Coronary artery (tissue), 2 donors: ENCODE measurements around the gene CELA2A.

Experiments
- DNase-seq: peaks from one replicate; pipeline ENCODE4 v3.0.0-alpha.2; 2017; ENCODE audit warnings: low spot score
- H3K27ac ChIP-seq, 2 donors: fragments of 200-600 bp; sonication (generic); one replicate each; pipeline ENCODE4 v1.5.1; 2016 to 2019
- H3K4me3 ChIP-seq: fragments of 200-600 bp; sonication (generic); 2 replicates; pipeline ENCODE4 v1.5.1; 2016; ENCODE audit warnings: mild to moderate bottlenecking, moderate library complexity
- TF ChIP-seq, protein P1 (sequence below): fragments of 200-600 bp; sonication (generic); IDR thresholded peaks from one replicate; pipeline ENCODE4 v1.5.1; 2019; ENCODE audit warnings: antibody characterized with exemption

Gene CELA2A

DNA sequence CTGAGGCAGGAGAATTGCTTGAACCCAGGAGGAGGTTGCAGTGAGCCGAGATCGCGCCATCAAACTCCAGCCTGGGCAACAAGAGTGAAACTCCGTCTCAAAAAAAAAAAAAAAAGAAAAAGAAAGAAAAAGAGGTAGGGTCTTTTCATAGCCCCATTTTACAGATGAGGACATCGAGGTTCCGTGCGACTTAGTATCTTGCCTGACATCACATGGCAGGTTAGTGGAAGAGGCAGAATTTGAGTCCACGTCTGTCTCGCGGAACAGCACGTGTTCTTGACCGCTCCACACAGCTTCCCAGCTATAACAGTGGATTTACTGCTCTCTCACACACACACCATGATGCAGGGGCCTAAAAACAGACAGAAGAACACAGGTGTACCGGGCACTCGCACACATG is 17.2 kb upstream of the CELA2A start:
- H3K27ac ChIP-seq = no peak overlapping the region
- no peak overlapping the region for H3K4me3 ChIP-seq
- TF ChIP-seq, protein P1, sequence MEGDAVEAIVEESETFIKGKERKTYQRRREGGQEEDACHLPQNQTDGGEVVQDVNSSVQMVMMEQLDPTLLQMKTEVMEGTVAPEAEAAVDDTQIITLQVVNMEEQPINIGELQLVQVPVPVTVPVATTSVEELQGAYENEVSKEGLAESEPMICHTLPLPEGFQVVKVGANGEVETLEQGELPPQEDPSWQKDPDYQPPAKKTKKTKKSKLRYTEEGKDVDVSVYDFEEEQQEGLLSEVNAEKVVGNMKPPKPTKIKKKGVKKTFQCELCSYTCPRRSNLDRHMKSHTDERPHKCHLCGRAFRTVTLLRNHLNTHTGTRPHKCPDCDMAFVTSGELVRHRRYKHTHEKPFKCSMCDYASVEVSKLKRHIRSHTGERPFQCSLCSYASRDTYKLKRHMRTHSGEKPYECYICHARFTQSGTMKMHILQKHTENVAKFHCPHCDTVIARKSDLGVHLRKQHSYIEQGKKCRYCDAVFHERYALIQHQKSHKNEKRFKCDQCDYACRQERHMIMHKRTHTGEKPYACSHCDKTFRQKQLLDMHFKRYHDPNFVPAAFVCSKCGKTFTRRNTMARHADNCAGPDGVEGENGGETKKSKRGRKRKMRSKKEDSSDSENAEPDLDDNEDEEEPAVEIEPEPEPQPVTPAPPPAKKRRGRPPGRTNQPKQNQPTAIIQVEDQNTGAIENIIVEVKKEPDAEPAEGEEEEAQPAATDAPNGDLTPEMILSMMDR = no peak
- DNase-seq = no peak

DNA sequence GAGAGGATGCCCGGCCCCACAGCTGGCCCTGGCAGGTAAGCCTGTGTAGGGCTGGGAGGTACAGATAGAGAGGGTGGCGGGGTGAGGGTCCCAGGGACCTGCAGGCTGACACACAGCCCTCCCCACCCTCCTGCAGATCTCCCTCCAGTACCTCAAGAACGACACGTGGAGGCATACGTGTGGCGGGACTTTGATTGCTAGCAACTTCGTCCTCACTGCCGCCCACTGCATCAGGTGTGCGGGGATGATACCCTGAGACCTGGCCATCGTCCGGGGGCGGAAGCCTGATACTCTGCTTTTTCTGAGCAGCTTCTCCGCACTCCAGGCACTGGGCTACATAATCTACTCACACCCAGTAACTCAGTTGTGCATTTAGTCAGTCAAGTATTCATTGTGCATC is 16.2 kb upstream of the CELA2A start:
- TF ChIP-seq, protein P1 = no peak
- DNase-seq = no peak
- Histone ChIP-seq H3K27ac (no peak overlapping the region), H3K4me3 (no peak overlapping the region)

DNA sequence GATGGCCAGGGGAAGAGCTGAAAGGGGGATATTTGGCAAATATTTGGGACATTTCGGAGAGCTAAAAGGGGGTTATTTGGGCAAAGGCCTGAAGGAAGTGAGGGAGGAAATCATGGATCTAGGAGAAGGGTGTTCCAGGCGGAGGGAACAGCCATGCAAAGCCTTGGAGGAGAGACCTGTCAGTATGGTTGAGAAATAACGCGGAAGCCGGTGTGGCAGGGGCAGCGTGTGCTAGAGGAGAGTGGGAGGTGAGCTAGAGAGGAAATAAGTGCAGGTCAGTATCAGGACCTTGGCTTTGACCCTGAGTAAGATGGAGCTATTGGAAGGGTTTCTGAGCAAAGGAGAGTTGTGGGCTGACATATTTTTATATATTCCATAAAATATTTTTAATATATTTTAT is 15.3 kb upstream of the CELA2A start:
- Histone ChIP-seq H3K27ac (no peak overlapping the region), H3K4me3 (no peak overlapping the region)
- TF ChIP-seq, protein P1 = no peak
- no peak for DNase-seq

DNA sequence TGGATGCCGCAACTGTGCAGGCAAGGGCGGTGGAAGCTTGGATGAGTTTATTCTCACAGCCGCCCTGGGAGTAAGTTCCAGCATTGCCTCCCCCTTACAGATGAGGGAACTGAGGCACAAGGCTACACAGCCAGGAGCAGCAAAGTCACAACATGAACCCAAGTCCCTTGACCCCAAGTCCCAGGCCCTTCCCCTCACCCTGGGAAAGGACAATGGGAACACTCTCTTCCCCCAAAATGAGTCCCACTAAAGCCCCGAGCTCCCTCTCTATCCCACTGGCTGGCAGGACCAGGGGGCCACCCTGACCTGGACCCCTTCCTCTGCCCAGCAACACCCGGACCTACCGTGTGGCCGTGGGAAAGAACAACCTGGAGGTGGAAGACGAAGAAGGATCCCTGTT is 14.4 kb upstream of the CELA2A start:
- TF ChIP-seq, protein P1 = no peak
- Histone ChIP-seq H3K27ac (no peak overlapping the region), H3K4me3 (no peak overlapping the region)
- no peak for DNase-seq

DNA sequence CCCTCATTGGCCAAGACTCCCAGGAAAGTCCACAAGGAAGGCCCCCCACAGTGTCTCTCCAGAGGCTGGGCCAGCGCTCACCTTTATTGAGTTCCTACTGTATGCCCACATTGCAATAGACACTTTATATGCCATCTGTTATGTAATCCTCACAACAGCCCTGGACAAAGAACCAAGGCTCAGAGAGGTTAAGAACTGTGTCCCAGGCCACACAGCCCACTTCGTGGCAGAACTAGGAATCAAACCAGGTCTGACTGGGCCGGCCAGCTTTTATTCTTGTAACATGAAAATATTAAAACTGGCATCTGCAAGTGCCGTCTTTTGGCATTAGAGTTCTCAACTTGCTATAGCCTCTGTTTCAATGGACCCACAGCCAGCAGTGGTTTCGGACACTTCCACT is 13.8 kb upstream of the CELA2A start:
- Histone ChIP-seq H3K4me3 (no peak overlapping the region), H3K27ac (no peak overlapping the region)
- TF ChIP-seq, protein P1 = no peak
- no peak for DNase-seq

DNA sequence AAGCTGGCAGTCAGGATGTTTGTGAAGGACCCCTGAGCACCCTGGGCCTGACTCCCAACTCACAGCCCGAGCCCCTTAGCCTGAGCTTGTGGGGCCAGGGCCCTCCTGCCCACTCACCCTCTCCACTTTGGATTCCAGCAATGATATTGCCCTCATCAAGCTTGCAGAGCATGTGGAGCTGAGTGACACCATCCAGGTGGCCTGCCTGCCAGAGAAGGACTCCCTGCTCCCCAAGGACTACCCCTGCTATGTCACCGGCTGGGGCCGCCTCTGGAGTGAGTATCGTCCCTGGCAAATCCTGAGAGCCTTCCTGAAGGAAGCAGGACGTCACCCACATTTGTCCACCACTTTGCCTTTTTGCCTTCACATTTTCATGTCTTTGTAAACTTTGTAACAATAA is 13.3 kb upstream of the CELA2A start:
- TF ChIP-seq, protein P1 = no peak
- H3K4me3 ChIP-seq = no peak overlapping the region
- H3K27ac ChIP-seq = no peak overlapping the region

DNA sequence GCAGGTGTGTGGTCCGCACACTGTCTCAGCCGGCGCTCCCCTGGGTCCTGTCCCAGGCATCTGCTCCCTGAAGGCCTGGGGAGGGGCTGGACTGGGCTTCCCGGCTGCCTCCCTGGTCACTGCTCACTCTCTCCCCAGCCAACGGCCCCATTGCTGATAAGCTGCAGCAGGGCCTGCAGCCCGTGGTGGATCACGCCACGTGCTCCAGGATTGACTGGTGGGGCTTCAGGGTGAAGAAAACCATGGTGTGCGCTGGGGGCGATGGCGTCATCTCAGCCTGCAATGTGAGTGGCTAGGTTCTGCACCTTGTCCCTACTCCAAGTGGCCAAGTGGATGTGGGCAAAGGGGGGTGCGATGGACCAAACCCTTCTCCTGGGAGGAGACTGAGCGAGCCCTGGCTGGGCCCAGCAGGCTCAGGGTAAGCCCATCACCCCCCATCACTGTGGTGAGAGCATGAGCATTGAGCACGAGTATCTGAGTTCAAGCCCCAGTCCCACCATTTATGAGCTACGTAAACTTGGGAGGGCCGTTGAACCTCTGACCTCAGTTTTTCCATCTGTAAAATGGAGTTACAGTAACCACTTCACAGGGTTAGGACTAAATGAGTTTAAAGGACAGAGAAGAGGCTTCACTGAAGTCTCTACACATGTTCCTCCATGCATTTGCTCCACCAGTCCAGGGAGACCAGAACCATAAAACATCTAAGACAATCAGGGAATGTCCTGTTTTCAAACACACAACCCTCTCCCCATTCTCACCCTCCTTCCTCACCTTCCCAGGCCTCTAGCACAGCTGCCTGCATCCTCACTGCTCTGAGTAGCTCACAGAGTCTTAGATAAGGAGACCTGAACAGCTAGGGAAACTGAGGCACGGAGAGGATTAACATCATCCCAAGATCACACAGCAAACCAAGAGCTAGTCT is 11.8 kb upstream of the CELA2A start:
- Histone ChIP-seq H3K4me3 (no peak overlapping the region), H3K27ac (no peak overlapping the region)
- no peak for DNase-seq
- TF ChIP-seq, protein P1 = no peak

More for the DNA sequence above, 13.3 kb upstream of the CELA2A start:
- no peak for DNase-seq
